Measurements from ENCODE around the gene HDAC7. TPM values are rescaled to one million over a fixed set of nuclear protein-coding genes. Genes with fewer than 3 reads are reported as not detected.

HDAC7 gene
- total RNA-seq, 1 experiment from 2014 or later: 44.2 TPM

GRCh38 chr12:47841501-47841900, 21.8 kb upstream of the HDAC7 start:
- intact Hi-C loops (cut with micrococcal nuclease): no loop called here
- POLR2A ChIA-PET (ENCODE audit: unreplicated experiment): interaction anchor here (0.6 kb wide), 1 partner anchor 248 kb away, joined by 3 read pairs; no protein-coding TSS in a partner anchor
- Histone ChIP-seq H3K9me3 (ENCODE audit: low read length) (no peaks in the 10 kb centered on the region), H3K36me3 (ENCODE audit: low read depth, low read length) (peaks cover 8% of the 10 kb centered on the region), H3K27ac (ENCODE audit: low read length) (no peak overlapping the region), H3K79me2 (ENCODE audit: low read length) (no peaks in the 10 kb centered on the region), H3K9ac (ENCODE audit: low read length) (no peak overlapping the region), H3F3A (ENCODE audit: low read length, unreplicated experiment) (no peaks in the 10 kb centered on the region), H3K4me1 (ENCODE audit: insufficient read depth, low read length) (peaks cover 10% of the 10 kb centered on the region), H3K9me2 (replicated peaks; ENCODE audit: low read length) (no peaks in the 10 kb centered on the region), H3K4me3 (ENCODE audit: low read length) (no peak overlapping the region), H4K20me1 (ENCODE audit: low read length) (no peaks in the 10 kb centered on the region), H3K4me2 (ENCODE audit: low read length) (no peak overlapping the region), H3K27me3 (ENCODE audit: low read length) (no peaks in the 10 kb centered on the region), H2AFZ (ENCODE audit: low read length) (no peak overlapping the region)
- BruUV-seq (replicated peaks): TSS peak; percentile 22
- TF ChIP-seq EZH2 (IDR thresholded peaks at IDR 0.05; ENCODE audit: low read length, unreplicated experiment): no peak
- TF ChIP-seq EZH2phosphoT487 (IDR thresholded peaks at IDR 0.05; ENCODE audit: borderline replicate concordance, low read length): no peak
- no peak for TF ChIP-seq CTCF (conservative IDR thresholded peaks at IDR 0.05; ENCODE audit: low read depth, low read length)
- CTCF ChIA-PET: no interaction called here
- ATAC-seq (no peak), DNase-seq (no peak)

- Histone ChIP-seq H3K4me1 (ENCODE audit: insufficient read depth, low read length) (peaks cover 19% of the 10 kb centered on the region), H3K9me3 (ENCODE audit: low read length) (no peaks in the 10 kb centered on the region), H3F3A (ENCODE audit: low read length, unreplicated experiment) (no peaks in the 10 kb centered on the region), H2AFZ (ENCODE audit: low read length) (no peak overlapping the region), H3K36me3 (ENCODE audit: low read depth, low read length) (peaks cover 3% of the 10 kb centered on the region; the same call in 1 of the 2 replicates), H3K4me2 (ENCODE audit: low read length) (no peak overlapping the region), H3K27ac (ENCODE audit: low read length) (no peak overlapping the region), H3K27me3 (ENCODE audit: low read length) (no peaks in the 10 kb centered on the region), H4K20me1 (ENCODE audit: low read length) (no peaks in the 10 kb centered on the region), H3K9me2 (replicated peaks; ENCODE audit: low read length) (no peaks in the 10 kb centered on the region), H3K9ac (ENCODE audit: low read length) (no peak overlapping the region), H3K79me2 (ENCODE audit: low read length) (no peaks in the 10 kb centered on the region), H3K4me3 (ENCODE audit: low read length) (no peak overlapping the region)
- ATAC-seq (no peak), DNase-seq (no peak)
- ChIA-PET CTCF (no interaction called here), POLR2A (ENCODE audit: unreplicated experiment) (no interaction called here)
- intact Hi-C loops (cut with micrococcal nuclease): no loop called here
- TF ChIP-seq CTCF (conservative IDR thresholded peaks at IDR 0.05; ENCODE audit: low read depth, low read length) (no peak), EZH2phosphoT487 (IDR thresholded peaks at IDR 0.05; ENCODE audit: borderline replicate concordance, low read length) (no peak), EZH2 (IDR thresholded peaks at IDR 0.05; ENCODE audit: low read length, unreplicated experiment) (no peak)
- no TSS peak for BruUV-seq (replicated peaks)
Observed at GRCh38 chr12:47840571-47840970, 20.9 kb upstream of the HDAC7 start.

GRCh38 chr12:47839214-47839876, 19.6 kb upstream of the HDAC7 start:
- Histone ChIP-seq H3K27me3 (ENCODE audit: low read length) (no peaks in the 10 kb centered on the region), H3K9ac (ENCODE audit: low read length) (no peak overlapping the region), H3F3A (ENCODE audit: low read length, unreplicated experiment) (no peaks in the 10 kb centered on the region), H3K4me1 (ENCODE audit: insufficient read depth, low read length) (peaks cover 25% of the 10 kb centered on the region), H3K9me2 (replicated peaks; ENCODE audit: low read length) (no peaks in the 10 kb centered on the region), H3K79me2 (ENCODE audit: low read length) (no peaks in the 10 kb centered on the region), H2AFZ (ENCODE audit: low read length) (no peak overlapping the region), H3K9me3 (ENCODE audit: low read length) (no peaks in the 10 kb centered on the region), H3K4me3 (ENCODE audit: low read length) (no peak overlapping the region), H4K20me1 (ENCODE audit: low read length) (no peaks in the 10 kb centered on the region), H3K4me2 (ENCODE audit: low read length) (no peak overlapping the region), H3K36me3 (ENCODE audit: low read depth, low read length) (peaks cover 2% of the 10 kb centered on the region; the same call in 1 of the 2 replicates), H3K27ac (ENCODE audit: low read length) (no peak overlapping the region)
- ChIA-PET POLR2A (ENCODE audit: unreplicated experiment) (no interaction called here), CTCF (interaction anchor here (0.5 to 2.3 kb wide), 19 partner anchors 19 to 1249 kb away, joined by 3 to 16 read pairs (median 4); partner anchors contain the start of genes HDAC7 and VDR)
- DNase-seq (no peak), ATAC-seq (no peak)
- TF ChIP-seq EZH2phosphoT487 (IDR thresholded peaks at IDR 0.05; ENCODE audit: borderline replicate concordance, low read length): no peak
- TF ChIP-seq EZH2 (IDR thresholded peaks at IDR 0.05; ENCODE audit: low read length, unreplicated experiment): no peak
- no peak for TF ChIP-seq CTCF (conservative IDR thresholded peaks at IDR 0.05; ENCODE audit: low read depth, low read length)
- no TSS peak for BruUV-seq (replicated peaks)
- intact Hi-C loops (cut with micrococcal nuclease): loop anchor here (2.0 kb wide), 1 partner anchor 97 kb away; no protein-coding TSS in a partner anchor

Data from PC-3 (cell line).